Glutamatergic neuron (in vitro differentiated cells): ENCODE measurements around the gene DIAPH1. TPM values are rescaled to one million over a fixed set of nuclear protein-coding genes. Genes with fewer than 3 reads are reported as not detected.
A peak's percentile ranks its signal among the peaks of the same experiment; 100 is the strongest.

ENCODE experiments used
- DNase-seq: peaks from one replicate; pipeline ENCODE4 v3.0.0; 2022
- H3K27ac Mint-ChIP-seq: one replicate; pipeline ENCODE4 v1.8.0; 2020; ENCODE audit warnings: mild to moderate bottlenecking, mixed read lengths, inconsistent platforms; ENCODE audit not compliant: unreplicated experiment
- H3K27me3 Mint-ChIP-seq: one replicate; pipeline ENCODE4 v1.8.0; 2020; ENCODE audit warnings: mild to moderate bottlenecking, moderate library complexity, mixed read lengths, inconsistent platforms; ENCODE audit not compliant: unreplicated experiment
- H3K36me3 Mint-ChIP-seq: one replicate; pipeline ENCODE4 v1.8.0; 2020; ENCODE audit warnings: mild to moderate bottlenecking, mixed read lengths, inconsistent platforms; ENCODE audit not compliant: unreplicated experiment
- H3K4me1 Mint-ChIP-seq: one replicate; pipeline ENCODE4 v1.8.0; 2020; ENCODE audit warnings: mild to moderate bottlenecking, low read depth, mixed read lengths, inconsistent platforms; ENCODE audit not compliant: unreplicated experiment
- H3K4me3 Mint-ChIP-seq: one replicate; pipeline ENCODE4 v1.8.0; 2020; ENCODE audit warnings: mild to moderate bottlenecking, mixed read lengths, inconsistent platforms; ENCODE audit not compliant: unreplicated experiment
- H3K9me3 Mint-ChIP-seq: one replicate; pipeline ENCODE4 v1.8.0; 2020; ENCODE audit warnings: mild to moderate bottlenecking, moderate library complexity, mixed read lengths, inconsistent platforms; ENCODE audit not compliant: unreplicated experiment
- total RNA-seq: library from RNA; stranded (reverse); fragmentation: NEBNext Ultra II Directional; extraction: Animal tissue kit (Norgen Biotek cat#: 25700); gene quantifications from one replicate; pipeline ENCODE4 v1.2.1, GENCODE V29; 2021; ENCODE audit not compliant: unreplicated experiment
- TF ChIP-seq, protein P1 (sequence below): fragments of 200-600 bp; sonication (generic); IDR thresholded peaks from one replicate; pipeline ENCODE4 v1.5.0; 2021; ENCODE audit not compliant: partially characterized antibody, unreplicated experiment

DIAPH1 gene
- total RNA-seq, 1 donor from 2014 or later: 51.6 TPM

DNA sequence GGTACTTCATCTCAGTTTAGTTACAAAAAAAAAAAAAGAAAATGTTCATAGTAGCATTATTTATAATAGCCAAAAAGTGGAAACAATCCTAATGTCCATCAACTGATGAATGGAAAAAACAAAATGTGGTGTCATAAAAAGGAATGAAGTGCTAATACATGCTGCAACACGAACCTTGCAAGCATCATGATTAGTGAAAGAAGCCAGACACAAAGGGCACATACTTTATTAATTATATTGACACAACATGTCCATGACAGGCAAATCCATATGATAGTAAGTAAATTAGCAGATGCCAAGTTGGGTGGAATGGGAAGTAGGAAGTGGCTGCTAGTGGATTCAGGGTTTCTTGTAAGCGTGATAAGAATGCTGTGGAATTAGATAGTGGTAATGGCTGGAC, 75.7 kb downstream of the DIAPH1 start:
- Mint-ChIP-seq H3K4me1 (no peaks in the 10 kb centered on the region), H3K27me3 (peaks cover 6% of the 10 kb centered on the region), H3K4me3 (no peak overlapping the region), H3K27ac (no peak overlapping the region), H3K9me3 (peaks cover 10% of the 10 kb centered on the region), H3K36me3 (peaks cover 14% of the 10 kb centered on the region)
- DNase-seq: no peak
- TF ChIP-seq, protein P1, sequence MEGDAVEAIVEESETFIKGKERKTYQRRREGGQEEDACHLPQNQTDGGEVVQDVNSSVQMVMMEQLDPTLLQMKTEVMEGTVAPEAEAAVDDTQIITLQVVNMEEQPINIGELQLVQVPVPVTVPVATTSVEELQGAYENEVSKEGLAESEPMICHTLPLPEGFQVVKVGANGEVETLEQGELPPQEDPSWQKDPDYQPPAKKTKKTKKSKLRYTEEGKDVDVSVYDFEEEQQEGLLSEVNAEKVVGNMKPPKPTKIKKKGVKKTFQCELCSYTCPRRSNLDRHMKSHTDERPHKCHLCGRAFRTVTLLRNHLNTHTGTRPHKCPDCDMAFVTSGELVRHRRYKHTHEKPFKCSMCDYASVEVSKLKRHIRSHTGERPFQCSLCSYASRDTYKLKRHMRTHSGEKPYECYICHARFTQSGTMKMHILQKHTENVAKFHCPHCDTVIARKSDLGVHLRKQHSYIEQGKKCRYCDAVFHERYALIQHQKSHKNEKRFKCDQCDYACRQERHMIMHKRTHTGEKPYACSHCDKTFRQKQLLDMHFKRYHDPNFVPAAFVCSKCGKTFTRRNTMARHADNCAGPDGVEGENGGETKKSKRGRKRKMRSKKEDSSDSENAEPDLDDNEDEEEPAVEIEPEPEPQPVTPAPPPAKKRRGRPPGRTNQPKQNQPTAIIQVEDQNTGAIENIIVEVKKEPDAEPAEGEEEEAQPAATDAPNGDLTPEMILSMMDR: no peak

DNA sequence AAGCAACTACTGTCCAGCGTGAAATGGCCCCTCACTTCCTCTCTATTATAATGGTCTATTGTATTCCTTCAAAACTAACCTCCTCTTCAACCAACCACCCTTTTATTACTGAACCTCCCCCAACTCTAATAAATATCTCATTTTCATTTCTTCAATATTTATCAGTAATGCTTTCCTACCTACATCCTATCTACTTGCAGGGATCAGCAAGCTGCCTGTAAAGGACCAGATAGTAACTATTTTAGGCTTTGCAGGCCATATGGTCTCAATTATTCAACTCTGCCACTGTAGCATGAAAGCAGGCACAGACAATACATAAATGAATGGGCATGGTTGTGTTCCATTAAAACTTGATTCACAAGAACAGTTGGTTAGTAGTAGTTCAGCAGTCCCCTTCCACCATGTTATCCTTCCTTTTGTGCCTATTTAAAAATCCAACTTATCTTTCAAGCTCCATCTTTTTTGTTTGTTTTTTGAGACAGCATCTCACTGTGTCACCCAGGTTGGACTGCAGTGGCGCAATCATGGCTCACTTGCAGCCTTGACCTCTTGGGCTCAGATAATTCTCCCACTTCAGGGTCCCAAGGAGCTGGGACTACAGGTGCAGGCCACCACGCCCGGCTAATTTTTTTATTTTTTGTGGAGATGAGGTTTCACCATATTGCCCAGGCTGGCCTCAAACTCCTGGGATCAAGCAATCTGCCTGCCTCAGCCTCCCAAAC, 84.1 kb downstream of the DIAPH1 start:
- no peak for DNase-seq
- Mint-ChIP-seq H3K27me3 (no peaks in the 10 kb centered on the region), H3K9me3 (peaks cover 3% of the 10 kb centered on the region)

GRCh38 chr5:141533897-141534296, 84.9 kb downstream of the DIAPH1 start:
- Mint-ChIP-seq H3K4me3 (no peak overlapping the region), H3K9me3 (peaks cover 3% of the 10 kb centered on the region), H3K4me1 (peaks cover 2% of the 10 kb centered on the region), H3K27ac (no peak overlapping the region), H3K36me3 (no peaks in the 10 kb centered on the region), H3K27me3 (no peaks in the 10 kb centered on the region)
- TF ChIP-seq, protein P1: no peak
- DNase-seq: no peak

More for the DNA sequence above, 84.1 kb downstream of the DIAPH1 start:
- Mint-ChIP-seq H3K4me1 (peaks cover 2% of the 10 kb centered on the region), H3K4me3 (no peak overlapping the region), H3K36me3 (no peaks in the 10 kb centered on the region), H3K27ac (peak overlapping the region; percentile 57)
- TF ChIP-seq, protein P1: no peak

DNA sequence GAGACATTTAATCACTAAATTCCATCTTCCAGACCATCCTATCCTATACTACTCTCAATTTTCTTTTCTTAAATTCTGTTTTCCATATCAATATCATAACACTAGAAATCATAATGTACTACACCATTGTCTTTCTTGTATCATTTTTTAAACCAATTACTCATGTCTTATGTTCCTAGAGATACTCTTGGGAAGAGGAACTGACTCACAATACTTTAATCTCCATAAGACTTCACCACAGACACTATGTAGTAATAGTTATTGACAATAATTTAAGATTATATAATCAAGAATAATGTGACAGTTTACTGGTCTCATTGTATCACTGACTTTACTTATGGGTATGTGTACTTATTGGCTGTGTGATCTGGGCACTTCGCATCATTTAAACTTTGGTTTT, 86.1 kb downstream of the DIAPH1 start:
- TF ChIP-seq, protein P1: no peak
- Mint-ChIP-seq H3K27me3 (no peaks in the 10 kb centered on the region), H3K4me3 (no peak overlapping the region), H3K4me1 (peaks cover 4% of the 10 kb centered on the region), H3K36me3 (no peaks in the 10 kb centered on the region), H3K27ac (no peak overlapping the region), H3K9me3 (peaks cover 3% of the 10 kb centered on the region)
- DNase-seq: no peak

DNA sequence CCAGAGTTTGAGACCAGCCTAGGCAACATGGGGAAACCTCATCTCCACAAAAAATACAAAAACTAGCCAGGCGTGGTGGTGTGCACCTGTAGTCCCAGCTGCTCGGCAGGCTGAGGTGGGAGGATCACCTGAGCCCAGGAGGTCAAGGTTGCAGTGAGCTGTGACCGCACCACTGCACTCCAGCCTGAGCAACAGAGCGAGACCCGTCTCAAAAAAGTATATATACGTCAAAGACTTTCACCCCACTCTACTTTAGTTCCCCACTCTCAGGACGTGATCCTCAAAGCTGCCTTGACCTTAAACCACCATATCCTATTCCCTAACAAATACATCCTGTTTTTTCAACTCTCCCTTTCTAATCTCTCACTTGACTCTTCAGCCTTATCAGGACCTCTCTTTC, 88.9 kb downstream of the DIAPH1 start:
- H3K4me3 Mint-ChIP-seq: no peak overlapping the region
- TF ChIP-seq, protein P1: no peak
- H3K36me3 Mint-ChIP-seq: no peaks in the 10 kb centered on the region
- peaks cover 12% of the 10 kb centered on the region for H3K4me1 Mint-ChIP-seq
- no peak for DNase-seq
- no peak overlapping the region for H3K27ac Mint-ChIP-seq
- no peaks in the 10 kb centered on the region for H3K27me3 Mint-ChIP-seq
- H3K9me3 Mint-ChIP-seq: peaks cover 6% of the 10 kb centered on the region
